ENCODE results near the gene KCTD17.

DNA sequence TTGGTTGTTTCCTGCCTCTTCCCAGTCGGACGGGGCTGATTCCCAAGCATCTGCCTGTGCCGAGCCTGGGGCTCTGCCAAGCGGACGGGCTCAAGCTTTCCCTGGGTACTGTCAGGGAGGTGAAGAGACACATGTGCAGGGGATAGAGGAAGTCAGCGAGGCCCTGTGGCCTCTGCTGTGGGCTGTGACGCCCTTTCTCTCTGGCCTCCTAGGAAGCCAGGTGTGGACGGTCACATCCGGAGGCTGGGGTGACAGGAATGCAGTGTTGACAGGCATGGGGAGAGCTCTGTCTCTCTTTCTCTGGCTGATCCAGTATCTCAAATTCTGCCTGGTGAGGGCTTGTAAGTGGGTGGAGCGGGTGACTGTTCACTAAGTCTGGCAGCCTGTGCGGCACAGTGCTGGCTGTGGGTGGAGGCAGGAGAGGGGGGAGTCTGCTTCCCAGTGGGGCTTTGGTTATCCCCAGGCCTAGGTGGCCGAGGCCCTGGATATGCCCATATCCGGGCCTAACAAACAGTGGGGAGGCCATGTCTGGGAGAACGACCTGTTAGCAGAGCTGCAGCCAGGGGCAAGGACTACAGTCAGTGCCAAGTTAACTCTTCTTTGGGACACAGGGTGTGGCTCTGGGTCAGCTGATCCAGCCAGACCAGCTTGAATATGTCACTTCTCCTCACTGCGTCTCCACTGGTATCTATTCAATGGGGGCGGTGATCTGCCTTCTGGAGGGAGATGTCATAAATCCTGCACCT, 1.9 kb downstream of the KCTD17 start:
- TF ChIP-seq, protein P1, sequence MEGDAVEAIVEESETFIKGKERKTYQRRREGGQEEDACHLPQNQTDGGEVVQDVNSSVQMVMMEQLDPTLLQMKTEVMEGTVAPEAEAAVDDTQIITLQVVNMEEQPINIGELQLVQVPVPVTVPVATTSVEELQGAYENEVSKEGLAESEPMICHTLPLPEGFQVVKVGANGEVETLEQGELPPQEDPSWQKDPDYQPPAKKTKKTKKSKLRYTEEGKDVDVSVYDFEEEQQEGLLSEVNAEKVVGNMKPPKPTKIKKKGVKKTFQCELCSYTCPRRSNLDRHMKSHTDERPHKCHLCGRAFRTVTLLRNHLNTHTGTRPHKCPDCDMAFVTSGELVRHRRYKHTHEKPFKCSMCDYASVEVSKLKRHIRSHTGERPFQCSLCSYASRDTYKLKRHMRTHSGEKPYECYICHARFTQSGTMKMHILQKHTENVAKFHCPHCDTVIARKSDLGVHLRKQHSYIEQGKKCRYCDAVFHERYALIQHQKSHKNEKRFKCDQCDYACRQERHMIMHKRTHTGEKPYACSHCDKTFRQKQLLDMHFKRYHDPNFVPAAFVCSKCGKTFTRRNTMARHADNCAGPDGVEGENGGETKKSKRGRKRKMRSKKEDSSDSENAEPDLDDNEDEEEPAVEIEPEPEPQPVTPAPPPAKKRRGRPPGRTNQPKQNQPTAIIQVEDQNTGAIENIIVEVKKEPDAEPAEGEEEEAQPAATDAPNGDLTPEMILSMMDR (conservative IDR thresholded peaks at IDR 0.05), result no peak
- TF ChIP-seq ZFX (IDR thresholded peaks at IDR 0.05), result no peak

Data from C4-2B (cell line).